ENCODE data around the gene PGAM2. TPM values are rescaled to one million over a fixed set of nuclear protein-coding genes. Genes with fewer than 3 reads are reported as not detected.

The PGAM2 gene
- total RNA-seq, 1 experiment from 2014 or later: 8.7 TPM

GRCh38 chr7:44082541-44083207 is 17.3 kb upstream of the PGAM2 start:
- peak; percentile 100 for DNase-seq
- H4K5ac ChIP-seq (ENCODE audit: insufficient read length, low read depth, low read length): no peak overlapping the region
- no peak overlapping the region for H3K9ac ChIP-seq (ENCODE audit: extremely low read depth, insufficient read length, low read length)
- H3K23me2 ChIP-seq (ENCODE audit: insufficient read length, low read depth, low read length, poor library complexity, severe bottlenecking): no peaks in the 10 kb centered on the region
- H3K18ac ChIP-seq (ENCODE audit: insufficient read length, low read depth, low read length): no peak overlapping the region
- no peak overlapping the region for H3K4ac ChIP-seq (ENCODE audit: low read depth, low read length)
- no peaks in the 10 kb centered on the region for H3K79me1 ChIP-seq (ENCODE audit: insufficient read depth, low read depth, low read length, poor library complexity, severe bottlenecking)
- no peak overlapping the region for H2BK15ac ChIP-seq (ENCODE audit: low read depth, low read length)
- no peaks in the 10 kb centered on the region for H4K20me1 ChIP-seq (ENCODE audit: control insufficient read depth, insufficient read depth, insufficient read length)
- peak overlapping the region; percentile 62; the same call in 1 of the 2 replicates for H3K14ac ChIP-seq (ENCODE audit: insufficient read depth, low read length)
- Mint-ChIP-seq H3K4me3 (peak overlapping the region; percentile 77 to 82), H3K27ac (no peak overlapping the region), H3K4me1 (peaks cover 12 to 23% of the 10 kb centered on the region in 2 experiments), H3K9me3 (no peaks in the 10 kb centered on the region; a peak in 1 of 5 replicates), H3K36me3 (ENCODE audit: insufficient read depth in 1 of 3, low read depth in 3 of 3) (peaks cover 13 to 26% (median 22%) of the 10 kb centered on the region in 3 experiments), H3K27me3 (ENCODE audit: low read depth) (peaks cover 16% of the 10 kb centered on the region)
- H2AK5ac ChIP-seq (ENCODE audit: insufficient read length, low read length): no peak overlapping the region
- H2BK5ac ChIP-seq (ENCODE audit: insufficient read length, low read length): no peak overlapping the region
- H3K56ac ChIP-seq (ENCODE audit: insufficient read length, low read depth, low read length): no peak overlapping the region
- no peak for TF ChIP-seq CTCF (conservative IDR thresholded peaks at IDR 0.05)
- no peaks in the 10 kb centered on the region for H3K9me3 ChIP-seq (ENCODE audit: control insufficient read depth, low read depth, low read length)
- no peak overlapping the region for H4K91ac ChIP-seq (ENCODE audit: insufficient read length, low read depth, low read length)
- H3K4me2 ChIP-seq (ENCODE audit: insufficient read depth, insufficient read length, low read length): peak overlapping the region; percentile 63
- H3K27me3 ChIP-seq (ENCODE audit: insufficient read depth, low read length): no peaks in the 10 kb centered on the region; the same call in 1 of the 2 replicates
- H3K27ac ChIP-seq (ENCODE audit: insufficient read length, low read depth, low read length): no peak overlapping the region
- no peak overlapping the region for H2BK120ac ChIP-seq (ENCODE audit: low read depth, low read length, poor library complexity, severe bottlenecking)
- H2BK20ac ChIP-seq (ENCODE audit: low read depth, low read length, poor library complexity, severe bottlenecking): no peak overlapping the region
- H2BK12ac ChIP-seq (ENCODE audit: insufficient read length, low read depth, low read length): no peak overlapping the region
- H3T11ph ChIP-seq (ENCODE audit: low read length): no peak overlapping the region
- H3K23ac ChIP-seq (ENCODE audit: insufficient read length, low read depth, low read length): no peak overlapping the region
- peaks cover 4% of the 10 kb centered on the region; the same call in 1 of the 2 replicates for H3K4me1 ChIP-seq (ENCODE audit: insufficient read depth, low read length)
- WGBS (ENCODE audit: extremely low coverage, insufficient read length, low lambda C conversion rate): no CpG with 5 or more reads among the region's 54 CpGs
- H2AFZ ChIP-seq (ENCODE audit: low read length): no peak overlapping the region
- H4K8ac ChIP-seq (replicated peaks; ENCODE audit: insufficient read length, low read depth, low read length): no peak overlapping the region
- no peaks in the 10 kb centered on the region for H3K79me2 ChIP-seq (ENCODE audit: insufficient read depth, low read length)

Data from H9 (cell line).